Activated CD8-positive, alpha-beta T cell treated with anti-CD3 and anti-CD28 coated beads for 36 hours (primary cell): ENCODE data around the gene TMEM218. TPM values are rescaled to one million over a fixed set of nuclear protein-coding genes. Genes with fewer than 3 reads are reported as not detected.

ENCODE experiments used
- ATAC-seq: fragments of 200-7000 bp; cut with Tn5 transposase; one replicate; pipeline ENCODE4 v1.10.0; 2021; ENCODE audit warnings: mild to moderate bottlenecking, moderate library complexity
- CTCF ChIA-PET: fragments of 350-600 bp; sonication (Branson Sonifier 250); formaldehyde crosslinking; loops from one replicate; lab custom pipeline; 2021; ENCODE audit warnings: antibody characterized with exemption; lab: Charles Lee
- POLR2A ChIA-PET: fragments of 350-600 bp; sonication (Branson Sonifier 250); formaldehyde crosslinking; loops from one replicate; lab custom pipeline; 2021; ENCODE audit warnings: antibody characterized with exemption; lab: Charles Lee
- DNase-seq: peaks from one replicate; pipeline ENCODE4 v3.0.0-alpha.2; 2020
- H3K27ac Mint-ChIP-seq: one replicate; pipeline ENCODE4 v1.8.0; 2021; ENCODE audit warnings: mild to moderate bottlenecking, mixed read lengths
- H3K27me3 Mint-ChIP-seq: one replicate; pipeline ENCODE4 v1.8.0; 2021; ENCODE audit warnings: mixed read lengths
- H3K36me3 Mint-ChIP-seq: one replicate; pipeline ENCODE4 v1.8.0; 2021; ENCODE audit warnings: low read depth, mixed read lengths
- H3K4me1 Mint-ChIP-seq: one replicate; pipeline ENCODE4 v1.8.0; 2021; ENCODE audit warnings: low read depth, mixed read lengths
- H3K4me3 Mint-ChIP-seq: one replicate; pipeline ENCODE4 v1.8.0; 2021; ENCODE audit warnings: mild to moderate bottlenecking, moderate library complexity, mixed read lengths
- H3K9me3 Mint-ChIP-seq: one replicate; pipeline ENCODE4 v1.8.0; 2021; ENCODE audit warnings: mixed read lengths
- intact Hi-C: fragments of 100-400 bp; cut with micrococcal nuclease; formaldehyde crosslinking; loops from one replicate; pipeline ENCODE4 v1.10.0; 2022
- total RNA-seq, 2 experiments: library from RNA; stranded (reverse); gene quantifications; one replicate each; pipeline ENCODE4 v1.2.3, GENCODE V29; 2021
- TF ChIP-seq, protein P1 (sequence below): fragments of 200-600 bp; IDR thresholded peaks from one replicate; pipeline ENCODE4 v1.8.0; 2022; ENCODE audit warnings: antibody characterized with exemption, mild to moderate bottlenecking

The TMEM218 gene
- total RNA-seq, 2 experiments from 2014 or later, result 12.7 to 13.3 TPM

DNA sequence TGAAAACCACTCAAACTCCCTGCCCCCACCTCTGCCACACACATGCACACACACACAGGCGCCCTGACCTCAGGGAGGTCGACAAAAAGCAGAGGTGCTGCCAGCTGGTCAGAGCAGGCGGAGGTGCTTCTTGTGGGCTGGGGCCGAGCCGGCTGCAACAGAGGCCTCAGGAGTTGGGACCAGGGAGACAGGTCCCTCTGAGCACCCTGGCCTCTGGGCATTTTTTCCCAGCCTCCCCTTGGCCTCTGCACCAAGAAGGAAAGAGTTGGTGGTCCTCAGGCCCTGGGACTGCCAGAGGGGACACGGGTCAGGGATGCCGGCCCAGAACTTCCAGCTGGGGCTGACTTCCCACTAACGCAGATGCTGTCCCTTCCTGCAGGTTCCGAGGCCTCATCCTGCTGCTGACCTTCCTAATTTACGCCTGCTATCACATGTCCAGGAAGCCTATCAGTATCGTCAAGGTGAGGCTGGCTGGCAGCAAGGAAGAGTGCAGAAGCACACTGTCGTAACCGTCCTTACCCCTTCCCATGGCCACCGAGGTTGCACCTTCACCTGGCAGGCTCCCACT, 35.0 kb downstream of the TMEM218 start:
- Mint-ChIP-seq H3K4me3 (no peak overlapping the region), H3K27me3 (no peaks in the 10 kb centered on the region), H3K27ac (no peak overlapping the region), H3K36me3 (no peaks in the 10 kb centered on the region), H3K4me1 (no peaks in the 10 kb centered on the region), H3K9me3 (no peaks in the 10 kb centered on the region)
- CTCF ChIA-PET, result no interaction called here
- POLR2A ChIA-PET, result no interaction called here
- TF ChIP-seq, protein P1, sequence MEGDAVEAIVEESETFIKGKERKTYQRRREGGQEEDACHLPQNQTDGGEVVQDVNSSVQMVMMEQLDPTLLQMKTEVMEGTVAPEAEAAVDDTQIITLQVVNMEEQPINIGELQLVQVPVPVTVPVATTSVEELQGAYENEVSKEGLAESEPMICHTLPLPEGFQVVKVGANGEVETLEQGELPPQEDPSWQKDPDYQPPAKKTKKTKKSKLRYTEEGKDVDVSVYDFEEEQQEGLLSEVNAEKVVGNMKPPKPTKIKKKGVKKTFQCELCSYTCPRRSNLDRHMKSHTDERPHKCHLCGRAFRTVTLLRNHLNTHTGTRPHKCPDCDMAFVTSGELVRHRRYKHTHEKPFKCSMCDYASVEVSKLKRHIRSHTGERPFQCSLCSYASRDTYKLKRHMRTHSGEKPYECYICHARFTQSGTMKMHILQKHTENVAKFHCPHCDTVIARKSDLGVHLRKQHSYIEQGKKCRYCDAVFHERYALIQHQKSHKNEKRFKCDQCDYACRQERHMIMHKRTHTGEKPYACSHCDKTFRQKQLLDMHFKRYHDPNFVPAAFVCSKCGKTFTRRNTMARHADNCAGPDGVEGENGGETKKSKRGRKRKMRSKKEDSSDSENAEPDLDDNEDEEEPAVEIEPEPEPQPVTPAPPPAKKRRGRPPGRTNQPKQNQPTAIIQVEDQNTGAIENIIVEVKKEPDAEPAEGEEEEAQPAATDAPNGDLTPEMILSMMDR, result no peak
- no peak for DNase-seq
- intact Hi-C loops, result no loop called here
- no peak for ATAC-seq

DNA sequence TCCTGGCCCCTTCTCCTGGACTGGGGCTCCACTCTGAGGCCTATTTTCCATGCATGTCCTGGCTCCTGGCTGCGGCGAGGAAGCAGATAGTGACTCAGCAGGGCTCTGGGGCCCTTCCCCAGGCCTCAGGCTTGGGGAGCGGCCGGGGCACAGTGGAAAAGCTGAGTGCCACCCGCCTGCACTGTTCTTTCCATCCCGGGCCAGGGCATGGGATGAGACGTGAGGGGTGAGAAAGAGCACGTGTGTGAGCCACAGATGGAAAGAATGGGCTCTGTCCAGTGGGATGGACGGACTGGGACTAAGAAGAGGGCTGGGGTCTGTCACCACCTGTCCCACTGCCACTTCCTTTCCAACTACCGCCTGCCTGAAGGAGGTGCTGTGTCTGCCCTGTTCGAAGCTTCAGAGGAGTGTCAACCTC, 35.5 kb downstream of the TMEM218 start:
- intact Hi-C loops, result no loop called here
- H3K9me3 Mint-ChIP-seq, result no peaks in the 10 kb centered on the region
- no peak overlapping the region for H3K27ac Mint-ChIP-seq
- H3K36me3 Mint-ChIP-seq, result no peaks in the 10 kb centered on the region
- CTCF ChIA-PET, result no interaction called here
- H3K27me3 Mint-ChIP-seq, result no peaks in the 10 kb centered on the region
- POLR2A ChIA-PET, result no interaction called here
- no peak for DNase-seq
- peaks cover 5% of the 10 kb centered on the region for H3K4me1 Mint-ChIP-seq
- H3K4me3 Mint-ChIP-seq, result no peak overlapping the region
- no peak for ATAC-seq
- TF ChIP-seq, protein P1, result no peak

DNA sequence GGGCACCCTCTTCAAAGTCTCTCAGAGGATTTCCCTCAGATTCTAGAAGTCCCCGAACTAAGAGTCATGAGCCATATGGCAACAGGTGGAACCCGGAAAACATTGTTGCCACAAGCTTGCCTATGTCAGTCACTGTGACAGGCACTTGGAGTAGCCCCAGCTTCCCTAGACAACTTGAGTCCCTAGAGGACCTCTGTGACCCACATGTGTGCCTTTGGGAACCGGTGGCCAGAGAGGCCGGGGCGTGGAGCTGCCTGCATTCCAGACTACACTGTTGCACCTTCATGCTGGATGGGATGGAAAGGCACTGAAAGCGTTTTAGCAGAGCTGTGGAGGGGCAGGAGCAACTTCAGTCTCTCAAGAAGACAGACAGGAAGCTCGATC, 36.2 kb downstream of the TMEM218 start:
- intact Hi-C loops, result no loop called here
- Mint-ChIP-seq H3K9me3 (no peaks in the 10 kb centered on the region), H3K4me1 (peaks cover 12% of the 10 kb centered on the region), H3K4me3 (no peak overlapping the region), H3K27me3 (no peaks in the 10 kb centered on the region), H3K27ac (no peak overlapping the region), H3K36me3 (no peaks in the 10 kb centered on the region)
- CTCF ChIA-PET, result no interaction called here
- POLR2A ChIA-PET, result no interaction called here
- TF ChIP-seq, protein P1, result no peak
- no peak for ATAC-seq
- DNase-seq, result no peak

DNA sequence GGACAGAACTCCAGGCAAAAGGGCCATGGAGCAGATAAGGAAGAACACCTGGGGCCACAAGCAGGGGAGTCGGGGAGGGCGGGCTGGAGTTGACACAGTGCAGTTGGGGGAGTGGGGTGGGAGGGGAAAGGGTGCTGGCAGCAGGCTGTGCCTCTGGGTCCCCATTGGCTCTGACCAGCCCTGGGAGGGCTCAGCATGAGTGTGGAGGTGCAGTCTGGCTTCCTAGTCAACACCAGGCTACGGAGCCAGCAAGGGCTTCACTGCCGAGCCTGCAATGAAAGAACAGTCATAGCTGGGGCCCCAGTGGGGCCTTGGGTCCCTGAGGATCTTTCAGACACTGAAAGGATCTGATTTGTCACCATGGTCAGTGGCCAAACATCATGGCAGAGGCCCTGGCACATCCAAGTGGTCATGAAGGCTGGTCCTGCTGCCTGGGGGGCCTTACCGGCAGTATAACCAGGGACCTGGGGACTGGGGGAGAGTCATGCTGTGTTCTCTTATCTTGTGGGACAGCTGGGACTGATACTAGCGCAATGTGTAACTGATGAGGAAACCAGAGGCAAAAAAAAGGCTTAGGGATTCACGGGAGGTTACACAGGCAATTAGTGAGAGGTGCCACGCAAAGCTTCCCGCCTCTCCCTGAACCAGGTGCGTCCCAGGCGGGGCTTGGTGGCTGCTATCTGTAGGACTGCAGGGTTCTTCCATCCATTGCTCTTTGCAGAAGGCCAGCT, 36.8 kb downstream of the TMEM218 start:
- TF ChIP-seq, protein P1, result no peak
- ATAC-seq (no peak), DNase-seq (no peak)
- Mint-ChIP-seq H3K4me3 (no peak overlapping the region), H3K27ac (no peak overlapping the region), H3K4me1 (peaks cover 17% of the 10 kb centered on the region), H3K36me3 (no peaks in the 10 kb centered on the region), H3K27me3 (no peaks in the 10 kb centered on the region), H3K9me3 (no peaks in the 10 kb centered on the region)
- intact Hi-C loops, result no loop called here
- ChIA-PET CTCF (no interaction called here), POLR2A (no interaction called here)
